HG03378 (cell line): Measurements from ENCODE around the gene THOC3.
"Not testable (repeated sequence)": the region's sequence is repeated elsewhere in the genome, so short reads cannot be mapped to it uniquely, and the experiment has no call there.

ENCODE experiments used
- ATAC-seq: cut with Tn5 transposase; IDR thresholded peaks from one replicate; pipeline ENCODE4 v1.9.1; 2021; ENCODE audit warnings: mild to moderate bottlenecking, moderate library complexity; ENCODE audit not compliant: unreplicated experiment

THOC3 gene

GRCh38 chr5:175943253-175943652 is 24.9 kb downstream of the THOC3 start:
- ATAC-seq: not testable (repeated sequence)

DNA sequence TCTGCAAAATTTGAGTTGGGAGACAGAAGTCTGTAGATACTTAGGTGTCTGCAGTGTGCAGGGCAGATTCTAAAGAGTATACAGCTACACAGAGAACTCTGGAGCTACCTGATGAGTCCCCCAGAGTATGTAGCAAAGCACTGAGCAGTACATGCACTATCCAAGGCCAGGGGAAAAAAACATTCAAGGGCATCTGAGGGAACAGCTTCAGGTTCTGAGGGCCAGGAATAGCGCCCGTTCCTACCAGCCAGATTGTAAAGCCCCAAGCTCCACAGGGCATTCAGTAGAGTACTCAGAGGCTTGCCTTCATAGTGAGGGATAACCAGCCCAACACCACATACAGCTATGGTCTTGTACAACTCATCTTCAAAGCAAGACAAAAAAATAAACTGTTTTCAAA is 27.5 kb downstream of the THOC3 start:
- ATAC-seq: not testable (repeated sequence)

DNA sequence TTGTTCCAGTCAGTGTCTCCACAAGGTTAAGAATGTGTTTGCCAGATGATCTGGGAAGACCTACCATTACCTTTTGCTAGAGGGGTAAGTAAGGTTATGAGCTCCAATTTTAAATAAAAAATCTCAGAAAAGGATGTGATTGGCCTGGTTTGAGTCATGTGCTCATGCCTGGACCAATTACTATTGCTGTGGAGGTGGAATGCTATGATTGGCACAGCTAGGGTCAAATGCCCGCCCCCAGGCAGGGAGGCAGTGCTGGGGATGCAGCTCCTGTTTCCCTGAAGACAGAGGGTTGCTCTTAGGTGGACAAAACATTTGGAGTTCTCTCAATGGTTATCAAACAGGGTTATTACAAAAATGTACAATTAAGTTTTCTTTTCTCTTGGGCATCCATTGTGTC is 29.6 kb downstream of the THOC3 start:
- ATAC-seq: not testable (repeated sequence)

GRCh38 chr5:175928752-175929151 is 39.4 kb downstream of the THOC3 start:
- ATAC-seq: not testable (repeated sequence)

GRCh38 chr5:175925106-175925505 is 43.0 kb downstream of the THOC3 start:
- not testable (repeated sequence) for ATAC-seq

GRCh38 chr5:175922192-175922885 is 45.8 kb downstream of the THOC3 start:
- no peak for ATAC-seq

- no peak for ATAC-seq
Observed at GRCh38 chr5:175921061-175921730, 46.9 kb downstream of the THOC3 start.

DNA sequence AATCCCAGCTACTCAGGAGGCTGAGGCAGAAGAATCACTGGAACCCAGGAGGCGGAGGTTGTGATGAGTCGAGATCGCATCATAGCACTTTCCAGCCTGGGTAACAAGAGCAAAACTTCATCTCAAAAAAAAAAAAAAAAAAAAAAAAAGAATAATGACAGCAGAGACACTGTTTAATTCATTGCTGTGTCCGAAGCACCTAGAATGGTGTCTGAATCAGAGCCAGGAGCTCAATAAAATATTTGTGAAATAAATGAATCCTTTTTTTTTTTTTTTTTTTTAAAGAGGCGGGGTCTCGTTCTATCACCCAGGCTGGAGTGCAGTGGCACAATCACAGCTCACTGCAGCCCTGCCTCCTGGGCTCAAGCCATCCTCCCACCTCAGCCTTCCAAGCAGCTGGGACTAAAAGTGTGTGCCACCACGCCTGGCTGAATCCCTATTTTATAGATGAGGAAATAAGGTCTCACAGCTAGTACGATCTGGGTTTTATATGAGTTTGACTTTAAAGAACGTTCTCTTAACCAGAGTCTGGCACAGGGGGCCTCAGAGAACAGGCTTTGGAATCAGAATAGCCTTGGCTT is 47.8 kb downstream of the THOC3 start:
- ATAC-seq: no peak

GRCh38 chr5:175915066-175916037 is 52.8 kb downstream of the THOC3 start:
- ATAC-seq: peak; percentile 44

GRCh38 chr5:175913835-175914672 is 54.1 kb downstream of the THOC3 start:
- ATAC-seq: not testable (repeated sequence)

DNA sequence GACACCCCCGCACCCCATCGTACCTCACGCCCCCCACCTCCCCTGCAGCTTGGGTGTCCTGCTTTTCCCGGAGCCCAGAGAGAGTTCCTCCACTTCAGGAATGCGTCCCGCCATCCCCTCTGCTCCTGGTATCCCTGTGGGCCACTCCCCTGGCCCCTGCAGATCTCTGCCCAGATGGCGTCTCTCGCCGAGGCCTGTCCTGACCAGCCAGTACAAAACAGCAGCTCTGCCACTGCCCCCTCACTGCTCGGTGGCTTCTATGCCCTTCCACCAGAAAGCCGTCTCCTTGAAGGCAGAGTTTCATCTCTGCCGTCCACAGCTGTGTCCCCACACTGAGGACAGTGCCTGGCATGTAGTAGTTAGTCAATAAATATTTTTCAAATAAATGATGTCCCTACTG is 58.0 kb downstream of the THOC3 start:
- ATAC-seq: not testable (repeated sequence)
